Tibial artery (tissue), 4 donors: Measurements from ENCODE around the gene PRDM16.
A peak's percentile ranks its signal among the peaks of the same experiment; 100 is the strongest.

Experiments used
- DNase-seq, 2 donors: peaks; one replicate each; pipeline ENCODE4 v3.0.0-alpha.2; 2019
- H3K27ac ChIP-seq, 2 donors: fragments of 200-600 bp; sonication (generic) in 1 of 2; 1 replicate in 1 of 2; 2 replicates in 1 of 2; pipeline ENCODE4 v1.5.1; 2018 to 2019; ENCODE audit warnings: mild to moderate bottlenecking in 1 of 2
- H3K27me3 ChIP-seq, 2 donors: fragments of 200-600 bp; sonication (generic) in 1 of 2; one replicate each; pipeline versions ENCODE4 v1.5.1 to v1.6.0; 2016 to 2019
- H3K36me3 ChIP-seq, 3 donors: fragments of 200-600 bp; sonication (generic) in 2 of 3; one replicate each; pipeline ENCODE4 v1.5.1; 2016 to 2019; ENCODE audit warnings: mild to moderate bottlenecking in 2 of 3
- H3K4me1 ChIP-seq, 4 donors: fragments of 200-600 bp; sonication (generic) in 2 of 4; 1 replicate in 3 of 4; 2 replicates in 1 of 4; pipeline ENCODE4 v1.5.1; 2016 to 2019
- H3K4me3 ChIP-seq, 2 donors: fragments of 200-600 bp; sonication (generic) in 1 of 2; 1 replicate in 1 of 2; 2 replicates in 1 of 2; pipeline ENCODE4 v1.5.1; 2018 to 2019; ENCODE audit warnings: mild to moderate bottlenecking in 2 of 2
- H3K9me3 ChIP-seq, 3 donors: fragments of 200-600 bp; sonication (generic) in 1 of 3; one replicate each; pipeline ENCODE4 v1.5.1; 2016 to 2019
- intact Hi-C: fragments of 100-400 bp; cut with DNase I; formaldehyde crosslinking; loops from one replicate; pipeline ENCODE4 v1.15.0; 2023; ENCODE audit warnings: low total_unique reads
- TF ChIP-seq, protein P1 (sequence below), 2 experiments: fragments of 200-600 bp in 1 of 2; fragments of 450-650 bp in 1 of 2; IDR thresholded peaks; one replicate each; pipeline ENCODE4 v1.5.1; 2017 to 2019; ENCODE audit warnings: antibody characterized with exemption in 2 of 2, mild to moderate bottlenecking in 1 of 2, moderate library complexity in 1 of 2

PRDM16 gene

DNA sequence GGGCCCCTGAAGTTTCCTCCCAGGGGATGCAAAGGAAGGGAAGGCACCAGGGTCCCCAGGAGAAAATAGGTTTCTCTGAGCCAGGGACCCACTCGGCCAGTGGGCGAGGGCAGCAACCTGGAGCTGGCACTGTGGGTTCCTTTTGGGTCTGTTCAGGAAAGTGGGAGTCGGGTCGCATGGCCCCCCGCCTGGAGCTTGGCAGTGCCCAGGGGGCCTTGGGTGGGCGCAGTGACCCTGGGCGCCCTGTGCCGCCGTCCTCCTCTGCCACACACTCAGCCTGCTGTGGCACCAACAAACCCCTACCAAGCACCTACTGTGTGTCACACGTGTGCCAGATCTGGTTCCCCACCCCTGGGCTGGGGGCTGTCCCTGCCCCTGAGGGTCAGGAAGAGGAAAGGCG is 296.0 kb downstream of the PRDM16 start:
- Histone ChIP-seq H3K4me3 (no peak overlapping the region), H3K9me3 (no peaks in the 10 kb centered on the region), H3K4me1 (peaks cover 0 to 92% (median 70%) of the 10 kb centered on the region in 4 donors), H3K27ac (peak overlapping the region; percentile 89 to 94), H3K27me3 (no peaks in the 10 kb centered on the region), H3K36me3 (no peaks in the 10 kb centered on the region)
- intact Hi-C loops = loop anchor here (5.0 kb wide), 1 partner anchor 53 kb away; no protein-coding TSS in a partner anchor
- DNase-seq = no peak
- TF ChIP-seq, protein P1, sequence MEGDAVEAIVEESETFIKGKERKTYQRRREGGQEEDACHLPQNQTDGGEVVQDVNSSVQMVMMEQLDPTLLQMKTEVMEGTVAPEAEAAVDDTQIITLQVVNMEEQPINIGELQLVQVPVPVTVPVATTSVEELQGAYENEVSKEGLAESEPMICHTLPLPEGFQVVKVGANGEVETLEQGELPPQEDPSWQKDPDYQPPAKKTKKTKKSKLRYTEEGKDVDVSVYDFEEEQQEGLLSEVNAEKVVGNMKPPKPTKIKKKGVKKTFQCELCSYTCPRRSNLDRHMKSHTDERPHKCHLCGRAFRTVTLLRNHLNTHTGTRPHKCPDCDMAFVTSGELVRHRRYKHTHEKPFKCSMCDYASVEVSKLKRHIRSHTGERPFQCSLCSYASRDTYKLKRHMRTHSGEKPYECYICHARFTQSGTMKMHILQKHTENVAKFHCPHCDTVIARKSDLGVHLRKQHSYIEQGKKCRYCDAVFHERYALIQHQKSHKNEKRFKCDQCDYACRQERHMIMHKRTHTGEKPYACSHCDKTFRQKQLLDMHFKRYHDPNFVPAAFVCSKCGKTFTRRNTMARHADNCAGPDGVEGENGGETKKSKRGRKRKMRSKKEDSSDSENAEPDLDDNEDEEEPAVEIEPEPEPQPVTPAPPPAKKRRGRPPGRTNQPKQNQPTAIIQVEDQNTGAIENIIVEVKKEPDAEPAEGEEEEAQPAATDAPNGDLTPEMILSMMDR (IDR thresholded peaks at IDR 0.05) = no peak

GRCh38 chr1:3365523-3366125 is 296.6 kb downstream of the PRDM16 start:
- H3K27me3 ChIP-seq = no peaks in the 10 kb centered on the region
- H3K9me3 ChIP-seq = no peaks in the 10 kb centered on the region
- intact Hi-C loops = loop anchor here (5.0 kb wide), 1 partner anchor 53 kb away; no protein-coding TSS in a partner anchor
- peak overlapping the region; percentile 30 to 43 for H3K4me3 ChIP-seq
- peak overlapping the region; percentile 89 to 94 for H3K27ac ChIP-seq
- peaks cover 0 to 98% (median 76%) of the 10 kb centered on the region in 4 donors for H3K4me1 ChIP-seq
- H3K36me3 ChIP-seq = no peaks in the 10 kb centered on the region
- TF ChIP-seq, protein P1 (IDR thresholded peaks at IDR 0.05) = no peak
- DNase-seq = no peak

- Histone ChIP-seq H3K4me1 (peaks cover 0 to 98% (median 81%) of the 10 kb centered on the region in 4 donors), H3K4me3 (peak overlapping the region; percentile 30 to 43), H3K9me3 (no peaks in the 10 kb centered on the region), H3K27me3 (no peaks in the 10 kb centered on the region), H3K27ac (peak overlapping the region; percentile 89 to 94), H3K36me3 (no peaks in the 10 kb centered on the region)
- intact Hi-C loops = loop anchor here (5.0 kb wide), 1 partner anchor 54 kb away; no protein-coding TSS in a partner anchor
- TF ChIP-seq, protein P1 (IDR thresholded peaks at IDR 0.05) = no peak
- peak; percentile 70 to 91 for DNase-seq
Observed at GRCh38 chr1:3366126-3367051, 297.4 kb downstream of the PRDM16 start.

- peak overlapping the region; percentile 89 to 94 for H3K27ac ChIP-seq
- H3K27me3 ChIP-seq = no peaks in the 10 kb centered on the region
- intact Hi-C loops = loop anchor here (5.0 kb wide), 1 partner anchor 55 kb away; no protein-coding TSS in a partner anchor
- no peak overlapping the region for H3K4me3 ChIP-seq
- TF ChIP-seq, protein P1 (IDR thresholded peaks at IDR 0.05) = no peak
- no peak for DNase-seq
- H3K9me3 ChIP-seq = no peaks in the 10 kb centered on the region
- peaks cover 0 to 98% (median 85%) of the 10 kb centered on the region in 4 donors for H3K4me1 ChIP-seq
- H3K36me3 ChIP-seq = no peaks in the 10 kb centered on the region
Observed at GRCh38 chr1:3367376-3367775, 298.4 kb downstream of the PRDM16 start.

DNA sequence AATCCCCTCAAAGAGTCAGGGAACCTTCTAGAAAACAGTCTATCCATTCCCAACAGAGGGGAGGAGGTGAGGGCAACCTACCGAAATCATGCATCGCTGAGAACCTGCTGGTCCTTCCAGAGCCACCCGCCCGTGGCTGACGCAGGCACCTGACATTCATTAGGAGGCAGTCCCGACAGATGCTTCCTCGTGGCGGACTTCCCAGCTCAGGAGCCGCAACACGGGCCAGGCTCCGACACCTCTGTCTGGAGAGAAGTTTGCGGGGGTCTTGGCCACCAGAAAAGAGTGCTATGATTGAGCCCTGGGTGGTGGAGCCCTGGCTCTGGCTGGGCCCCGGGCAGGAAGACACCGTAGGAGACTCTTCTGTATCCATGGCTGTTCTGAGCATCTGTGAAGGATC is 299.1 kb downstream of the PRDM16 start:
- TF ChIP-seq, protein P1 (IDR thresholded peaks at IDR 0.05) = no peak
- Histone ChIP-seq H3K4me3 (no peak overlapping the region), H3K4me1 (peaks cover 0 to 98% (median 85%) of the 10 kb centered on the region in 4 donors), H3K36me3 (no peaks in the 10 kb centered on the region), H3K27ac (peak overlapping the region; percentile 89 to 94), H3K9me3 (no peaks in the 10 kb centered on the region), H3K27me3 (no peaks in the 10 kb centered on the region)
- intact Hi-C loops = loop anchor here (5.0 kb wide), 1 partner anchor 56 kb away; no protein-coding TSS in a partner anchor
- DNase-seq = no peak
